KOPT-K1 (cell line): ENCODE measurements around the gene COG7.
"Not testable (repeated sequence)": the region's sequence is repeated elsewhere in the genome, so short reads cannot be mapped to it uniquely, and the experiment has no call there.

Experiments
- H3K27ac ChIP-seq: fragments of 200-600 bp; sonication (generic); 2 replicates; pipeline ENCODE4 v1.5.1; 2016; ENCODE audit warnings: antibody characterized with exemption, mild to moderate bottlenecking, low read depth, low read length; ENCODE audit not compliant: poor library complexity, severe bottlenecking
- H3K36me3 ChIP-seq: fragments of 200-600 bp; sonication (generic); 2 replicates; pipeline ENCODE4 v1.5.1; 2017; ENCODE audit warnings: antibody characterized with exemption, mild to moderate bottlenecking, low read length, moderate library complexity; ENCODE audit not compliant: insufficient read depth
- H3K9me3 ChIP-seq: fragments of 200-600 bp; sonication (generic); 2 replicates; pipeline ENCODE4 v1.5.1; 2017; ENCODE audit warnings: antibody characterized with exemption, low read length, mild to moderate bottlenecking; ENCODE audit not compliant: insufficient read depth, poor library complexity, severe bottlenecking

The COG7 gene

DNA sequence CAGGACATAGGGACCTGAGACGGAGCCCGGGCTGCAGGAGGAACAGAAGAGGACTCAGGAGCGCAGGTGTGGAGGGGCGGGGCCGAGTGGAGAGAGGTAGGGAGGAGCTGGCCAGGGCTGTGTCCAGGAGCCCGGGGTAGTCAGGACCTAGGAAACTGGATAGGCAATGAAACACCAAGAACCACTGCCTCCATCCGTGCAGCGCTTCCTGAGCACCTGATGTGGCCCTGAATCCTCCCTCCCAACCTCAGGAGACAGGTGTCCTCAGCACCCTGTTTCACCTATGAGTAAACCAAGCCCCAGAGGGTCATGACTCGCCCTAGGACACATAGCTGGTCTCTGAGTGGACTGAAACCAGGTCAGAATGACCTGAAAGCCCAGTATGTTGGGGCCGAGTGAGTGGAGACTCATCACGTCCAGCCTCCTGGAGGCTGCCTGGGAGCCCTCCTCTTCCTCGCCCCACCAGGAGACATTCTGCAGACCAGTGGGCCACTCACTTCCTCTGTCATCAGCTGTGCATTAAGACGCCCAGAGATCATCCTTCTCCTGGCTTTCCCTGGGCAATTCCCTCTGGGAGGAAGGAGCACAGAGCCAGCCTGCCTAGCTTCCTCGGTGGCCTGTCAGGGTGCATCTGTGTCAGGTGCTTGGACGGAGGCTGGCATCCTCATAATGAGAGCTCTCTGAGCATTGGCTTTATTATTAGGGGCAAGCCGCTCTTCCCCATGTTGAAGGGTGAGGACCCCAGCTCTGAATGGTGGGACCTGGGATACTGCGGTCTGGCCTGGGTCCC, 78.1 kb downstream of the COG7 start:
- Histone ChIP-seq H3K9me3 (no peaks in the 10 kb centered on the region), H3K27ac (no peak overlapping the region), H3K36me3 (no peaks in the 10 kb centered on the region)

DNA sequence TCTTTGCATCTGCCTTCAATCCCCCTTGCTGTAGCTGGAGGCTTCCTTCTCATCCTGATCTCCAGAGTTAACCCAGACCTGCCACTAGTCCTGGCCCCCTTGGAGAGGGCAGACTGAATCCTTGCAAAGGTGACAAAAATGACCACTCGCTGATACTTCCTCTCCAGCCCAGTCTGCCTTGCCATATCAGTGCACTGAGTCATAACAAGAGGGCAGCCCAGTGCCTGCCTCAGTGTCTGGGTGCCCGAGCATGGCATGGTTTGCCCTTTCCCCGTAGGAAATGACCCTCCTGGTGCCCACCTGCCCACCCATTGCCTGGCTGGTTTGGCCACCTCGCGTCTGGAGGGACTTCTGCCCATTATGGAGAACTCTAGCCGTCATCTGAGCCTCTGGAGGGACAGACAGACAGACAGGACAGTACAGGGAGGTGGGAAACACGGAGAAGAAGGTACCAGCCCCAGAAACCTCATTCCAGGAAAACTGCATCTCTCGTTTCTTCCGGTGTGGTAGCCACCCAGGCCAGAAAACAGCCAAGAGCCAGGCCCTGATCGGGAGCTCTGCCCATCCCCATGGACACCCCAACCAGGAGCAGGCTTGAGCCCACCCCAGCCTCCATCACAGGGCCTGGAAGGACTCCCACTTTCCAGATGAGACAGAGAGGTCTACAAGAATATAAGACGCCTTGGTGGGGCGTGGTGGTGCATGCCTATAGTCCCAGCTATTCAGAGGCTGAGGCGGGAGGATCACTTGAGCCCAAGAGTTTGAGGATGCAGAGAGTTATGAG, 79.4 kb downstream of the COG7 start:
- no peaks in the 10 kb centered on the region for H3K9me3 ChIP-seq
- no peak overlapping the region for H3K27ac ChIP-seq
- H3K36me3 ChIP-seq = no peaks in the 10 kb centered on the region

DNA sequence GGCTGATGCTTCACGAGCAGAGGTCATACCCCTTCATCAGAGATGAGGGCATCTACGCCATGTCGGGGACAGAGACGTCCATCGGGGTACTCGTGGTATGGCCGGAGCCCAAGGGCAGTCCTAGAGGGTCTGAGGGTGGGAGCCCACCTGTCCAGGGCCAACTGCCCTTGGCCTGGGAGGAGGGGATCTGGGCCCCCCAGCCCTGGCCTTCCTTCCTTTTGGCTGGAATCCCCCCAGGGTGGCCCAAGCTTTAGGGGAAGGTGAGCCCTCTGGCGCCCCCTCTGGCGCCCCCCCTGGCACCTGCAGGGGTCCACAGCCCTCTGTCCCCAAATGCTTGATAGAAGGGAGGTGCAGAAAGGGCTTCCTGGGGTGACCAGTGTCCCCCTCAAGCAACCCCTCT, 81.6 kb downstream of the COG7 start:
- Histone ChIP-seq H3K27ac (no peak overlapping the region), H3K36me3 (no peaks in the 10 kb centered on the region), H3K9me3 (no peaks in the 10 kb centered on the region)

DNA sequence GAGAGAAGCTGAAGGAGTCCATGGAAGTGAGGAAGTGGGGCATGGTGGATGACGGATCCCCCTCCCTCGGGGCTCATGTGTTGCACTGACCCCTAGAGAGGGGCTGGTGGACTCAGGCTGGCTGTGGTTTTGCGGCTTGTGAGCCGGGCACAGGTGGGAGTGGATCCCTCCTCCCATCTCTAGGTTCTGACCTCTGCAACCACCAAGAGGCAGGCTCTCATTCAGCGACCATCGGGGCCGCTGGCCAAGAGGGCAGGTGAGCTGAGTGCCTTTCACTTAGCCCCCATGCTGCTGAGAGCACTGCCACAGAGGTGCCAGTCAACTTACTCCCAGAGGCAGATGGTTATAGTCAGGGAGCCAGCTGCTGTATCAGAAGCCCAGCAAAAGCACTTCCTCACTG, 83.6 kb downstream of the COG7 start:
- no peak overlapping the region for H3K27ac ChIP-seq
- no peaks in the 10 kb centered on the region for H3K9me3 ChIP-seq
- no peaks in the 10 kb centered on the region for H3K36me3 ChIP-seq

DNA sequence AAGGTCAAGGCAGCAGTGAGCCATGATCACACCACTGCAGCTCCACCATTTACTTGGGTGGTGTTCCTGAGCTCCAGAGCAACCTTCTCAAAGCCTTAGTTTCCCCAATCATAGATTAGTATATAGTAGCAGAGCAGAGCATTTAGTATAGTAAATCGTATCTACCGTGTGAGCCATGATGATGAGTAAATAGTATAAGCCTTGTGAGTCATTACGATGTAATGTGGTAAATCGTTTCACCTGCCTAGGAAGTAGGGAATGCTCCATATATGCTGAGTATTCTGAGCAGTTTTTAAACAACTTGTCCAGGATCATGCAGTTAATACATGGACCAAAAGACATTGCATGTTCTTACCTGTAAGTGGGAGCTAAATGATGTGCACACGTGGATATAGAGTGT, 84.5 kb downstream of the COG7 start:
- Histone ChIP-seq H3K36me3 (no peaks in the 10 kb centered on the region), H3K9me3 (no peaks in the 10 kb centered on the region), H3K27ac (no peak overlapping the region)

DNA sequence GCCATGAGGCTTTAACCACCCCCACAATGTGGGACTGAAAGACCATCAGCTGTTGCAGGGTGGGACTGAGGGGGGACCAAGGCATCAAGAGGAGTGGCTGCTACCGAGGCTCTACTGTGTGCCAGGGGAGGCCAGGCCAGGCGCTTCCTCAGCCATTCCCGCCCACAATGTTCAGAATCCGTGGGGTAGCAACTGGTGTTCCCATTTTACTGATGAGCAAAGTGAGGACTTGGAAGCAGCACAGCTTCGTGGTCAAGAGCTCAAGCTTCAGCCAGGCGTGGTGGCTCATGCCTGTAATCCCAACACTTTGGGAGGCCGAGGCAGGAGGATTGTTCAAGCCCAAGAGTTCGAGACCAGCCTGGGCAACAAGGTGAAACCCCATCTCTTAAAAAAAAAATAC, 85.0 kb downstream of the COG7 start:
- no peaks in the 10 kb centered on the region for H3K9me3 ChIP-seq
- no peaks in the 10 kb centered on the region for H3K36me3 ChIP-seq
- H3K27ac ChIP-seq = no peak overlapping the region

DNA sequence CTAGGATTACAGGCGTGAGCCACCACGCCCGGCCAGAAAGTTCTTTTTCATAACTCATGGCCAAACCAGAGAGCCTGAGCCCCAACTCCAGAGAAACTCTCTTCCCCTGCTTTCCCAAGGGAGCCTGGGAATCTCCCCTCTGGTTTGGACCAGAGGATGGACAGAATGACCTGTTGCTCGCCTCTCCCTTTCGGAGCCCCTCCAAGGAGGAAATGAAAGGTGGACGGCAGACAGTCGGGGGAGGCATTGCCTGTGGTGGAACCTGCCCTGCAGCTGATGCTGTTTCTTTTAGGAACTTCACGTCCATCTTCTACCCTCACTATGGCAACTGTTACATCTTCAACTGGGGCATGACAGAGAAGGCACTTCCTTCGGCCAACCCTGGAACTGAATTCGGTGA, 85.4 kb downstream of the COG7 start:
- no peaks in the 10 kb centered on the region for H3K9me3 ChIP-seq
- no peak overlapping the region for H3K27ac ChIP-seq
- H3K36me3 ChIP-seq = no peaks in the 10 kb centered on the region

DNA sequence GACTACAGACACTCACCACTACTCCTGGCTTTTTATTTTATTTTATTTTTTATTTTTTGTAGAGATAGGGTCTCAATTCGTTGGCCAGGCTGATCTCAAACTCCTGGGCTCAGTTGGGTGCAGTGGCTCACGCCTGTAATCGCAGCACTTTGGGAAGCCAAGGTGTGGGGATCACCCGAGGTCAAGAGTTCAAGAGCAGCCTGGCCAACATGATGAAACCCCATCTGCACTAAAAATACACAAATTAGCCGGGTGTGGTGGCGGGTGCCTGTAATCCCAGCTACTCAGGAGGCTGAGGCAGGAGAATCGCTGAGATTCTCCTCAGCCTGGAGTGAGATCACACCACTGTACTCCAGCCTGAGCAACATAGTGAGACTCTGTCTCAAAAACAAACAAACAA, 86.6 kb downstream of the COG7 start:
- H3K9me3 ChIP-seq, H3K27ac ChIP-seq, H3K36me3 ChIP-seq: not testable (repeated sequence)

DNA sequence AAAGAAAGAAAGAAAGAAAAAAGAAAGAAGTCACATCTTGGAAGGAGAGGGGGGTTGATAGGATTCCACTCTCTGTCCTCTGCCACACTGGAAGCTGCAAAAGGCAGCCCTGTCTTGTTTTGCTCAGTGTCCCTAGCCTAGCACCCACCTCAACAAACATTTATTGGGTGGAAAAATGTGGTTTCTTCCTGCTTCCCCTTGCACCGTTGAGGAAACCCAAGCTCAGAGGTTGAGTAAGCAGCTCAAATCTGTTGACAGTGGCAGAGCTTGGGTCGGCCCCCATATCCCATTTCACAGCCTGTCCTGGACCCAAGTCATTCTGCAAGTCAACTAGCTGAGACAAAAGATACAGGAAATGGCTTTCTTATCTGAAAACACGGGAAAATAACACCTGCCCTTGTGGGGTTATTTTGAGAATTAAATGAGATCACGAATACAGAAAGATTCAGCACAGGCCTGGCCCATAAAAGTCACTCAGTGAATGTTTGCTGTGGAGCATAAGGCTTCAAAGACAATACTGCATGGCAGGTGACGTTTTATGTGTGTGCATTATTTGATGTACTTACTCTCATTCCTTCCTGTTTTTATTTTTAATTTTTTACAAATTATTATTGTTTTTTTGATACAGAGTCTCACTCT, 87.3 kb downstream of the COG7 start:
- Histone ChIP-seq H3K36me3 (no peaks in the 10 kb centered on the region), H3K27ac (no peak overlapping the region), H3K9me3 (no peaks in the 10 kb centered on the region)

DNA sequence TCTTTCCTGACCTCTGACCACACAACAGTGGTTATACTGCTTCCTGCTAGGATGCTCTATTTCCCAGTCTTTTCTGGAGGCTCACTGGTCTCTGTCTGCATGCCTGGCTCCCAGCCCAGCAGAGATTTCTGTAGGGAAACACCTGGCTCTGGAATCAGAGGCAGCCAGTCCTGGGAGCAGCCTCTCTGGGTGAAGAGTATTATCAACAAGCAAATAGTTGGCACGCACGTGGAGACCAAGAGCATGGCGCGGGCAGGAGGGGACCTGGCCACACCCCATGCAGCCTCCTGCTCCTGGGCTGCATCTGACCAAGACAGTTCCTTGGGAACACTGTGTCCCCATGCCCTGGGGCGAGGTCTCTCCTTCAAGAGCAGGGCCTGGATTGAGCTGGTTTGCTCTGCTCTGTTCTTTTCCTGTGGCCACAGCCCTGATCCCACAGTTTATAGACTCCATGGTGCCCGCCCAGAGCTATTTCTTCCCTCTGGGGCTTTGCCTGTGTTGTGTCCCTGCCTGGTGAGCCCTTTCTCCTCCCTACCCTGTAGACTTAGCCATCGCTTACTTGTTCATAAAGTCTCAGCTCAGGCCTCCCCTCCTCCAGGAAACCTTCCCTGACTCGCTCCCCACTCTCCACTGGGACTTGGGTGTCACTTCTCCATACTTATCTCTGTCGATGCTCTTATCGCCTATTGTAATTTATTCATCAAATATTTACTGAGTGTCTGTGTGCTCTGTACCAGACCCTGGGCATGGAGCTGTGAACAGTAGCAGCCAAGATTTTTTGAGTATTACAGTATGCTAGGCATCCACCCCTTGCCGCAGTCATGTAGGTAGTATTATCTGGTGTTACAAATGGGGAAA, 90.3 kb downstream of the COG7 start:
- Histone ChIP-seq H3K9me3 (no peaks in the 10 kb centered on the region), H3K36me3 (no peaks in the 10 kb centered on the region), H3K27ac (no peak overlapping the region)

DNA sequence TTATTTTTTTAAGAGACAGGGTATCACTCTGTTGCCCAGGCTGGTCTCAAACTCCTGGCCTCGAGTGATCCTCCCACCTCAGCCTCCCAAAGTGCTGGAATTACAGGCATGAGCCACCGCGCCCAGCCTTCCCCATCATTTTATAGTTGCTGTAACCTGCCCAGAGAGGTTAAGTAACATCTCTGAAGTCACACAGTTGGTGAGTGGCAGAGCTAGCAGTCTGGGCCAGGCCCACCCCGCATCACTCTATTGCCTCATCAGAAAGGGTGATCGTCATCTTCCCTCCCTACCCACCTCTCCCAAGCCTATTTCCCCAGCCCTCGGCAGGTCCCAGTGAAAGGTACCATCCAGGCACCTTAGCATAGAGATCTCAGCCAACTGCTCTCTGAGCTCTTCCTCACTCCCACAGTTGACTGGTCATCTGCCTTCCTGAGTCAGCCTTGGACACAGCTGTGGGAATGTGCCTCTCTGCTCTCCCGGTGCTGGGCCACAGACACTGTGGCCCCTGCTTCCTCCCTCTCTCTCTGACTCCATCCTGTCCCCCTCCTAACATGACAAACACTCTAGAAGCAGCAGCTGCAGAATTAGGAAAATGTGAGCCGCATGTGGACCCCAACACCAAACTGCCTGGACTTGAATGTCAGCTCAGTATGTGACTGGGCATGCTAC, 93.8 kb downstream of the COG7 start:
- Histone ChIP-seq H3K27ac (no peak overlapping the region), H3K36me3 (no peaks in the 10 kb centered on the region), H3K9me3 (no peaks in the 10 kb centered on the region)

DNA sequence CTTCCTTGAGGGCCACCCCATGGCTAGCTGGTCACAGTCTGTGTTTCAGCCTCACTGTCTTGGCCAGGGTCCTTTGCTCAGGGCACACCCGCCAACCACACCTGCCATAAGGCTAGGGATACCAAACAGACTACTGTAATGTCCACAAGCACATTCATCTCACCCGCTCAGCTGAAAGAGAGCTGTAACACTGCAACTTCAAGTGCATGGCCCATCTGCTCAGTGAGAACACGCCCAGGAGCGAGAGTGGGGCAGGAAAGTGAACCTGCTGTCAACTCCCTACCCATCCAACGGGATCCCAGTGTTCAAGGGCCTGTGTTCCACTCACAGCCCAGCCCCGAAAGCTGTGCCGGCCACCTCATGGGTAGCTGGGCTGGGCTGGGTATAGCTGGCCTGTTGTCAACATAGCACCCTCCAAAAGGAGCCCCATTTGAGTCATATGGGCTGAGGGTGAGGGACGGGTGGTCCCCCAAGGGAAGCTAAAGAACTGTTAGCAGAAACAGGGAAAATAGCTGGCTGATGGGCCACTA, 95.2 kb downstream of the COG7 start:
- H3K27ac ChIP-seq = no peak overlapping the region
- H3K36me3 ChIP-seq = no peaks in the 10 kb centered on the region
- no peaks in the 10 kb centered on the region for H3K9me3 ChIP-seq

DNA sequence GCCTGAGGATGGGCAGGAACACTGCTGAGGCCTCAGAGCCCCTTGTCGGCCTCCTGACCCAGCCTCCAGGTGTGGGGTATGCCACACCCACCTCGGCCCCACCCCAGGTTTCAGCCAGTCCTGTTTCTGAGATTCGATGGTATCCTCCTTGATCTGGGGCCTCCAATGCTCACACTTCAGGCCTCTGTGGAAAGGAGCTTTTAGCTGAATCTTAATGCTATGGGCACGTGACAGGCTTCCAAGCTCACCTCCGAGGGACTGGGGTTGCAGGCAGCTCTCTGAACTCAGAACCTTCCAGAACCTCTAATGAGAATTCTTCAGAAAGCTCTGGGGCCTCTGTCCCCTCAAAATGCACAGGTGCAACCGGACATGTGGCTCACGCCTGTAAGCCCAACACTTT, 96.0 kb downstream of the COG7 start:
- H3K9me3 ChIP-seq = peaks cover 7% of the 10 kb centered on the region
- H3K27ac ChIP-seq = no peak overlapping the region
- no peaks in the 10 kb centered on the region for H3K36me3 ChIP-seq

DNA sequence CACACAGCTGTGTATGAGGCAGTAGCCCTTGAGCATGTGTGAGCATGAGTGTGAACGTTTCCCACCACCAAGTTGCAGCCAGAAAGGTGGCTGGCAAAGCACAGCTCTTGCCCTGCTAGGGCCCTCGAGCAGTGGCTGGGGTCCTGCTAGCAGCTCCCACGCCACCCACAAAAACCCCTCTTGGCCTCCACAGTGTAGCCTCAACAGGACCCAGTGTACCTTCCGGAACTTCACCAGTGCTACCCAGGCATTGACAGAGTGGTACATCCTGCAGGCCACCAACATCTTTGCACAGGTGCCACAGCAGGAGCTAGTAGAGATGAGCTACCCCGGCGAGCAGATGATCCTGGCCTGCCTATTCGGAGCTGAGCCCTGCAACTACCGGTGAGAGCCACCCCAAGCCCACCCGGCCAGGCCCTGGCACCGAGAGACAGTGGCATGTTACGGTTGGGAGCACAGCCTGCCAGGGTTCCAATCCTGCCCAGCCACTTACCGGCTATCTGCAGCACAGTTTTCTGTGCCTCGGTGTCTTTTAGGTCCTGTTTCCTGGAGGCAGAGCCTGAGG, 97.8 kb downstream of the COG7 start:
- no peaks in the 10 kb centered on the region for H3K36me3 ChIP-seq
- H3K27ac ChIP-seq = no peak overlapping the region
- H3K9me3 ChIP-seq = peaks cover 7% of the 10 kb centered on the region
